ENCODE results near the gene CAPN10. TPM values are rescaled to one million over a fixed set of nuclear protein-coding genes. Genes with fewer than 3 reads are reported as not detected.
A peak's percentile ranks its signal among the peaks of the same experiment; 100 is the strongest.

The CAPN10 gene
- total RNA-seq, 2 donors from 2014 or later: 25.5 to 68.4 TPM

GRCh38 chr2:240640939-240641338, 54.4 kb downstream of the CAPN10 start:
- no peak overlapping the region for H3K27ac ChIP-seq
- H3K27me3 ChIP-seq (replicated peaks; ENCODE audit: insufficient read depth): peaks cover 4% of the 10 kb centered on the region
- no peak for DNase-seq (ENCODE audit: low spot score)
- TF ChIP-seq POLR2AphosphoS5 (IDR thresholded peaks at IDR 0.05) (no peak), CTCF (IDR thresholded peaks at IDR 0.05) (peak in 2 of 4 experiments; percentile 27 to 47), POLR2A (IDR thresholded peaks at IDR 0.05) (no peak)
- H3K9me3 ChIP-seq: no peaks in the 10 kb centered on the region
- no peaks in the 10 kb centered on the region for H3K4me1 ChIP-seq (replicated peaks)
- H3K4me3 ChIP-seq: no peak overlapping the region
- no peaks in the 10 kb centered on the region for H3K36me3 ChIP-seq
- intact Hi-C loops (cut with DNase I): no loop called here
- WGBS: 21% methylated on average over 16 of the region's 16 CpGs

DNA sequence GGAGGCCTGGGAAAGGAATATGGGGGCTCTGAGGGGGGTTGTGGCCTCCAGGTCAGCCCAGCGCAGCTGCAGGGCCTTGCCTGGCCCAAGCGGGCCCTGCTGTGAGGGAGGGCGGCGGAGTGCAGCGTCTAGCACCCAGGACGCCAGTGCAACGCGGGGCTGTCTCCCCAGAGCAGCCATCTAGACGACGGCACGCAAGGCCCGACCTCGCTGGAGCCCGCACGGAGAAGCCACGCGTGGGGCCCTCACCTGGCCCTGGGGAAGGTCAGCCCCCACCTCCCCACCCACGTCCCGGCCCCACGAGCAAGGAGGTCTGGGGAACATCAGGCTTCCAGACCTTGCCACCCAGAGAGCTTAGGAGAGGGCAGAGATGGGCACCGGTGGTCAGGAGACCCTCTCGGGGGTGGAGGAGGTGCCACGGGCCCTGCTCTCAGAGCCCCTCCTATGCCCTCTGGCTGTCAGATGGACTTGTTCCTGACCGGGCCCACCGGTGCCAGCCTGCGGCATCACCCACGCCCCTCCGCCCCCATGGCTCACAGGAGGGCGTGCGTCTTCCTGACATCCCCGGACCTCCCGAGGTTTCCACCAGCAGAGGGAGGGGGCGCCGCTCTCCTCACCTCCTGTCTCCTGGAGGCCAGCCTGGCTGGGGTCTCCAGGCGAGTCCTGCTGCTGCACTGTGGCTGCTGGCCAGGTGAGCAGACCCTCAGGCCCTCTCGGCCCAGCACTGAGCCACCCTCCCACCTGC, 55.7 kb downstream of the CAPN10 start:
- WGBS: 84% methylated on average over 32 of the region's 36 CpGs
- H3K4me1 ChIP-seq (replicated peaks): no peaks in the 10 kb centered on the region
- H3K4me3 ChIP-seq: no peak overlapping the region
- no peaks in the 10 kb centered on the region for H3K36me3 ChIP-seq
- TF ChIP-seq CTCF (IDR thresholded peaks at IDR 0.05) (no peak), POLR2AphosphoS5 (IDR thresholded peaks at IDR 0.05) (no peak), POLR2A (IDR thresholded peaks at IDR 0.05) (no peak)
- intact Hi-C loops (cut with DNase I): no loop called here
- no peak overlapping the region for H3K27ac ChIP-seq
- H3K9me3 ChIP-seq: no peaks in the 10 kb centered on the region
- DNase-seq (ENCODE audit: low spot score): no peak
- peaks cover 4% of the 10 kb centered on the region for H3K27me3 ChIP-seq (replicated peaks; ENCODE audit: insufficient read depth)

DNA sequence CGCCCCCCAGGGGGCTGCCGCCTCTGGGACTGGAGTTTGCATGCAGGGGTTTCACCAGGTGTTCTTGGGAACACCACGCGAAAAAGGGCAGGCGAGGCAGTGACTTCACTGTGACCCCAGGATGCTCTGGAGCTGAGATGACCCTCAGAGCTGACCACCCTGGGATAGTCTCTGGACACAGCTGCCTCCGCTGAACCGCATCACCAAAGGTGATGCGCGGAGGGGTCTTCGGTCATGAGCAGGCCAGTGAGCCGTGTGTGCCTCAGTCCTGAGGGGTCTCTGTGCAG, 56.2 kb downstream of the CAPN10 start:
- H3K27me3 ChIP-seq (replicated peaks; ENCODE audit: insufficient read depth): peaks cover 4% of the 10 kb centered on the region
- no peak overlapping the region for H3K27ac ChIP-seq
- no peaks in the 10 kb centered on the region for H3K36me3 ChIP-seq
- TF ChIP-seq POLR2AphosphoS5 (IDR thresholded peaks at IDR 0.05): no peak
- no peak for DNase-seq (ENCODE audit: low spot score)
- H3K4me3 ChIP-seq: no peak overlapping the region
- intact Hi-C loops (cut with DNase I): no loop called here
- WGBS: 89% methylated on average over 11 of the region's 11 CpGs
- H3K4me1 ChIP-seq (replicated peaks): no peaks in the 10 kb centered on the region
- no peaks in the 10 kb centered on the region for H3K9me3 ChIP-seq

- TF ChIP-seq POLR2AphosphoS5 (IDR thresholded peaks at IDR 0.05): no peak
- TF ChIP-seq CTCF (IDR thresholded peaks at IDR 0.05): no peak
- TF ChIP-seq POLR2A (IDR thresholded peaks at IDR 0.05): no peak
- H3K4me3 ChIP-seq: no peak overlapping the region
- DNase-seq (ENCODE audit: low spot score): no peak
- no peak overlapping the region for H3K27ac ChIP-seq
- H3K27me3 ChIP-seq (replicated peaks; ENCODE audit: insufficient read depth): peaks cover 6% of the 10 kb centered on the region
- 62% methylated on average over 11 of the region's 13 CpGs for WGBS
- H3K36me3 ChIP-seq: no peaks in the 10 kb centered on the region
- H3K4me1 ChIP-seq (replicated peaks): no peaks in the 10 kb centered on the region
- no peaks in the 10 kb centered on the region for H3K9me3 ChIP-seq
- intact Hi-C loops (cut with DNase I): no loop called here
Measured at GRCh38 chr2:240643093-240643810, 56.7 kb downstream of the CAPN10 start.

DNA sequence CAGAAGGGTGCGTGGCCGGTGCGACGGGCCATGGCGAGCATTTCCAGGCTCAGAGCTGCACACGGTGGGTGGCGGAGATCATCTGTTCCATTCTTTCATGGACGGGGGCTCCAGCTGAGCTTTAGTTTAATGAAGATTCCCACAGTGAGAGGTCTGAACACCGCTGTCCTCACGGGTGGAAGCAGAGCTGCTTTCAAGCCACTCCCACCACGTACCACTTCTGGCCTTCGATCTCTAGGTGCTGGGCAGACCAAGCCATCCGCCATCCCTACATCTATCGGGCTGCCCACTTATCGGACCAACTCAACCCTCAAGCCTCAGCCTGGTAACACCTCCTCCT, 57.2 kb downstream of the CAPN10 start:
- WGBS: 81% methylated on average over 14 of the region's 15 CpGs
- H3K36me3 ChIP-seq: no peaks in the 10 kb centered on the region
- H3K27ac ChIP-seq: no peak overlapping the region
- no peak for DNase-seq (ENCODE audit: low spot score)
- no peak overlapping the region for H3K4me3 ChIP-seq
- peaks cover 6% of the 10 kb centered on the region for H3K27me3 ChIP-seq (replicated peaks; ENCODE audit: insufficient read depth)
- TF ChIP-seq CTCF (IDR thresholded peaks at IDR 0.05): no peak
- no peak for TF ChIP-seq POLR2A (IDR thresholded peaks at IDR 0.05)
- no peak for TF ChIP-seq POLR2AphosphoS5 (IDR thresholded peaks at IDR 0.05)
- no peaks in the 10 kb centered on the region for H3K9me3 ChIP-seq
- intact Hi-C loops (cut with DNase I): no loop called here
- no peaks in the 10 kb centered on the region for H3K4me1 ChIP-seq (replicated peaks)

Measured in prostate gland (tissue), 2 donors.